SK-N-SH treated with all-trans-retinoic acid at 6 μM for 48 hours (cell line): ENCODE results near the gene KRT76.

ENCODE experiments used
- ARNTL ChIP-seq: fragments of 450-650 bp; formaldehyde crosslinking; IDR thresholded peaks from 2 replicates; pipeline ENCODE4 v1.5.0; 2020; ENCODE audit warnings: low read depth, mild to moderate bottlenecking, moderate library complexity, borderline replicate concordance
- BACH2 ChIP-seq: fragments of 250-450 bp; sonication (Bioruptor Pico); IDR thresholded peaks from 2 replicates; pipeline ENCODE4 v1.9.0; 2021; ENCODE audit warnings: mild to moderate bottlenecking, borderline replicate concordance
- ESRRG ChIP-seq: fragments of 250-450 bp; sonication (Bioruptor Pico); IDR thresholded peaks from 2 replicates; pipeline ENCODE4 v1.6.1; 2021; ENCODE audit warnings: mild to moderate bottlenecking
- GLIS3 ChIP-seq: fragments of 250-450 bp; sonication (Bioruptor Pico); IDR thresholded peaks from 2 replicates; pipeline ENCODE4 v1.5.0; 2020; ENCODE audit warnings: mild to moderate bottlenecking, moderate library complexity
- ZFP30 ChIP-seq: fragments of 450-650 bp; formaldehyde crosslinking; IDR thresholded peaks from 2 replicates; pipeline ENCODE4 v1.5.0; 2022; ENCODE audit warnings: mild to moderate bottlenecking, moderate library complexity
- TF ChIP-seq, protein P1 (sequence below): fragments of 250-450 bp; sonication (Bioruptor Pico); IDR thresholded peaks from 2 replicates; pipeline ENCODE4 v1.5.1; 2020; ENCODE audit warnings: low read depth, mild to moderate bottlenecking, moderate library complexity
- TF ChIP-seq, protein P2 (sequence below): fragments of 250-450 bp; sonication (Bioruptor Pico); IDR thresholded peaks from 2 replicates; pipeline ENCODE4 v1.8.0; 2021; ENCODE audit warnings: low read depth, mild to moderate bottlenecking, moderate library complexity, borderline replicate concordance
- TF ChIP-seq, protein P3 (sequence below): fragments of 250-450 bp; sonication (Bioruptor Pico); IDR thresholded peaks from 2 replicates; pipeline ENCODE4 v1.8.0; 2020; ENCODE audit warnings: mild to moderate bottlenecking, moderate library complexity, borderline replicate concordance
- TF ChIP-seq, protein P4 (sequence below): fragments of 250-450 bp; sonication (Bioruptor Pico); IDR thresholded peaks from 2 replicates; pipeline ENCODE4 v1.5.1; 2021; ENCODE audit warnings: mild to moderate bottlenecking, moderate library complexity

DNA sequence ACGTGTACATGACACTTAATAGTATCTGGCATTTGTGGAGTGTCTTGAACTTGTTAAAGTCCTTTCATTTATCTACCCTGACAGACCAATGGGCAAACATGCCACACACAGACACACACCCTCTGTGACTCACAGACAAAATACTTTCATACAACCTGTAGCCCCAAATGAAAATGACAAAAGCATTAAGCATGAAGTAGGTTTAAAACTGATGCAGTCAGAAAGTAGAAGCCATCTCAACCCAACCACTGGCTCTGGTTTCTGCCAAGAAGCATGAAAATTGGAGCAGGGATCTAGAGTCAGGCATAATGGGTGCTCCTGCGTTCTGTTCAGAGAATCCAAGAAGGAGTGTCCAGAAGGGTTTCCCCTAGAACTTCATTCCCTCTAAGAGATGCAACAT, 50.7 kb downstream of the KRT76 start:
- TF ChIP-seq ZFP30 (no peak), BACH2 (CRISPR knock-in tag) (no peak), GLIS3 (CRISPR knock-in tag) (no peak), ESRRG (no peak), ARNTL (CRISPR knock-in tag) (no peak)
- TF ChIP-seq, protein P1, sequence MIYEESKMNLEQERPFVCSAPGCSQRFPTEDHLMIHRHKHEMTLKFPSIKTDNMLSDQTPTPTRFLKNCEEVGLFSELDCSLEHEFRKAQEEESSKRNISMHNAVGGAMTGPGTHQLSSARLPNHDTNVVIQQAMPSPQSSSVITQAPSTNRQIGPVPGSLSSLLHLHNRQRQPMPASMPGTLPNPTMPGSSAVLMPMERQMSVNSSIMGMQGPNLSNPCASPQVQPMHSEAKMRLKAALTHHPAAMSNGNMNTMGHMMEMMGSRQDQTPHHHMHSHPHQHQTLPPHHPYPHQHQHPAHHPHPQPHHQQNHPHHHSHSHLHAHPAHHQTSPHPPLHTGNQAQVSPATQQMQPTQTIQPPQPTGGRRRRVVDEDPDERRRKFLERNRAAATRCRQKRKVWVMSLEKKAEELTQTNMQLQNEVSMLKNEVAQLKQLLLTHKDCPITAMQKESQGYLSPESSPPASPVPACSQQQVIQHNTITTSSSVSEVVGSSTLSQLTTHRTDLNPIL (CRISPR knock-in tag) = no peak
- TF ChIP-seq, protein P2, sequence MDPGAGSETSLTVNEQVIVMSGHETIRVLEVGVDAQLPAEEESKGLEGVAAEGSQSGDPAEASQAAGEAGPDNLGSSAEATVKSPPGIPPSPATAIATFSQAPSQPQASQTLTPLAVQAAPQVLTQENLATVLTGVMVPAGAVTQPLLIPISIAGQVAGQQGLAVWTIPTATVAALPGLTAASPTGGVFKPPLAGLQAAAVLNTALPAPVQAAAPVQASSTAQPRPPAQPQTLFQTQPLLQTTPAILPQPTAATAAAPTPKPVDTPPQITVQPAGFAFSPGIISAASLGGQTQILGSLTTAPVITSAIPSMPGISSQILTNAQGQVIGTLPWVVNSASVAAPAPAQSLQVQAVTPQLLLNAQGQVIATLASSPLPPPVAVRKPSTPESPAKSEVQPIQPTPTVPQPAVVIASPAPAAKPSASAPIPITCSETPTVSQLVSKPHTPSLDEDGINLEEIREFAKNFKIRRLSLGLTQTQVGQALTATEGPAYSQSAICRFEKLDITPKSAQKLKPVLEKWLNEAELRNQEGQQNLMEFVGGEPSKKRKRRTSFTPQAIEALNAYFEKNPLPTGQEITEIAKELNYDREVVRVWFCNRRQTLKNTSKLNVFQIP (CRISPR knock-in tag) = no peak
- TF ChIP-seq, protein P3, sequence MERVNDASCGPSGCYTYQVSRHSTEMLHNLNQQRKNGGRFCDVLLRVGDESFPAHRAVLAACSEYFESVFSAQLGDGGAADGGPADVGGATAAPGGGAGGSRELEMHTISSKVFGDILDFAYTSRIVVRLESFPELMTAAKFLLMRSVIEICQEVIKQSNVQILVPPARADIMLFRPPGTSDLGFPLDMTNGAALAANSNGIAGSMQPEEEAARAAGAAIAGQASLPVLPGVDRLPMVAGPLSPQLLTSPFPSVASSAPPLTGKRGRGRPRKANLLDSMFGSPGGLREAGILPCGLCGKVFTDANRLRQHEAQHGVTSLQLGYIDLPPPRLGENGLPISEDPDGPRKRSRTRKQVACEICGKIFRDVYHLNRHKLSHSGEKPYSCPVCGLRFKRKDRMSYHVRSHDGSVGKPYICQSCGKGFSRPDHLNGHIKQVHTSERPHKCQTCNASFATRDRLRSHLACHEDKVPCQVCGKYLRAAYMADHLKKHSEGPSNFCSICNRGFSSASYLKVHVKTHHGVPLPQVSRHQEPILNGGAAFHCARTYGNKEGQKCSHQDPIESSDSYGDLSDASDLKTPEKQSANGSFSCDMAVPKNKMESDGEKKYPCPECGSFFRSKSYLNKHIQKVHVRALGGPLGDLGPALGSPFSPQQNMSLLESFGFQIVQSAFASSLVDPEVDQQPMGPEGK = no peak
- TF ChIP-seq, protein P4, sequence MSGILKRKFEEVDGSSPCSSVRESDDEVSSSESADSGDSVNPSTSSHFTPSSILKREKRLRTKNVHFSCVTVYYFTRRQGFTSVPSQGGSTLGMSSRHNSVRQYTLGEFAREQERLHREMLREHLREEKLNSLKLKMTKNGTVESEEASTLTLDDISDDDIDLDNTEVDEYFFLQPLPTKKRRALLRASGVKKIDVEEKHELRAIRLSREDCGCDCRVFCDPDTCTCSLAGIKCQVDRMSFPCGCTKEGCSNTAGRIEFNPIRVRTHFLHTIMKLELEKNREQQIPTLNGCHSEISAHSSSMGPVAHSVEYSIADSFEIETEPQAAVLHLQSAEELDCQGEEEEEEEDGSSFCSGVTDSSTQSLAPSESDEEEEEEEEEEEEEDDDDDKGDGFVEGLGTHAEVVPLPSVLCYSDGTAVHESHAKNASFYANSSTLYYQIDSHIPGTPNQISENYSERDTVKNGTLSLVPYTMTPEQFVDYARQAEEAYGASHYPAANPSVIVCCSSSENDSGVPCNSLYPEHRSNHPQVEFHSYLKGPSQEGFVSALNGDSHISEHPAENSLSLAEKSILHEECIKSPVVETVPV = no peak
